ENCODE data around the gene WFIKKN2. TPM values are rescaled to one million over a fixed set of nuclear protein-coding genes. Genes with fewer than 3 reads are reported as not detected.

WFIKKN2 gene
- total and polyA plus RNA-seq, 2 of the 13 experiments (the other 11 are each of a cell fraction or from before 2014, with no cell fraction given): not detected

DNA sequence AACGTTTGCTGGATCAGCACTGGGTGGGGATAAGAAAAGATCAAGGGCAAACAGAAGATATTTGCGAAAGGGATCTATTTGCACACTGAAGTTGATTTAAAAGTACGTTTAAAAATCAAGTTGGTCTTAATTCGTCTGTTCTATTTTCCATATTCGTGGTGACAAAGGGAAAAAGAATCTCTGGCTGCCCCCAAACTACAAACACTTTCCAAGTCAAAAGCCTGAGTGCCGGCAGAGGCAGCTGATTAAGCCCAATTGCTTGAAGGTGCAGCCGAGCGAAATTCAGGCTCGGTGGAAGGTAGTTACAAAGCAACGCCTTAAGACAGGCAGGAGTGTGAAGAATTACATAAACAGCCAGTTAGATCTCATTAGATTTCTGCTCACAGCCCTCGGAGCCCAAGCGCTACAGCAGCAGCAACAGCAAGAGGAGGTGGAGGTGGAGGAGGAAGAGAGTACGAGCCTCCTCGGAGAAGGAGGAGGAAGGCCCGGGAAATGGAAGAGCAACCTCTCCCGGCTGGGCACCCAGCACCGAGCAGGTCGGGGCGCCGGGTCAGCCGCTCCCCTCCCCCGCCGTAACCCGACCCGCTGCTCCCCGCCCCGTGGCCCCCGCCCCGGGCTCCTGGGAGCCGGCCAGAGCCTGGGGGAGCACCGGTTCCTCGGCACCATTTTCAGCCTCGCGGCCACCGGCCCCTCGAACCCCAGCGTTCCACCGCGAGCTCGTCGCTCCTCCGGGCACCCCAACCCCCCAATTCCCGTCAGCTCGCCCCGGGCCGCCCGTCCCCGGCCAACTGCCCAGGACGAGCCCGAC is 29.9 kb downstream of the WFIKKN2 start (continued):
- no peak for TF ChIP-seq SOX13 (IDR thresholded peaks at IDR 0.05)
- TF ChIP-seq SOX13 (CRISPR knock-in tag; conservative IDR thresholded peaks at IDR 0.05 in 1 of 2, IDR thresholded peaks at IDR 0.05 in 1 of 2): peak in 1 of 2 experiments; percentile 15; a peak in 1 of 4 replicates
- TF ChIP-seq, protein P1, sequence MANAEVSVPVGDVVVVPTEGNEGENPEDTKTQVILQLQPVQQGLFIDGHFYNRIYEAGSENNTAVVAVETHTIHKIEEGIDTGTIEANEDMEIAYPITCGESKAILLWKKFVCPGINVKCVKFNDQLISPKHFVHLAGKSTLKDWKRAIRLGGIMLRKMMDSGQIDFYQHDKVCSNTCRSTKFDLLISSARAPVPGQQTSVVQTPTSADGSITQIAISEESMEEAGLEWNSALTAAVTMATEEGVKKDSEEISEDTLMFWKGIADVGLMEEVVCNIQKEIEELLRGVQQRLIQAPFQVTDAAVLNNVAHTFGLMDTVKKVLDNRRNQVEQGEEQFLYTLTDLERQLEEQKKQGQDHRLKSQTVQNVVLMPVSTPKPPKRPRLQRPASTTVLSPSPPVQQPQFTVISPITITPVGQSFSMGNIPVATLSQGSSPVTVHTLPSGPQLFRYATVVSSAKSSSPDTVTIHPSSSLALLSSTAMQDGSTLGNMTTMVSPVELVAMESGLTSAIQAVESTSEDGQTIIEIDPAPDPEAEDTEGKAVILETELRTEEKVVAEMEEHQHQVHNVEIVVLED (CRISPR knock-in tag; IDR thresholded peaks at IDR 0.05; ENCODE audit: borderline replicate concordance): no peak
- no peak for TF ChIP-seq ZNF496 (CRISPR knock-in tag; IDR thresholded peaks at IDR 0.05; ENCODE audit: insufficient replicate concordance)
- TF ChIP-seq GABPB1 (CRISPR knock-in tag; IDR thresholded peaks at IDR 0.05): no peak
- 0 out of 2 replicates have a peak, but pooled peaks have one; percentile 18 for TF ChIP-seq SP140L (CRISPR knock-in tag; IDR thresholded peaks at IDR 0.05; ENCODE audit: borderline replicate concordance)
- TF ChIP-seq, protein P2, sequence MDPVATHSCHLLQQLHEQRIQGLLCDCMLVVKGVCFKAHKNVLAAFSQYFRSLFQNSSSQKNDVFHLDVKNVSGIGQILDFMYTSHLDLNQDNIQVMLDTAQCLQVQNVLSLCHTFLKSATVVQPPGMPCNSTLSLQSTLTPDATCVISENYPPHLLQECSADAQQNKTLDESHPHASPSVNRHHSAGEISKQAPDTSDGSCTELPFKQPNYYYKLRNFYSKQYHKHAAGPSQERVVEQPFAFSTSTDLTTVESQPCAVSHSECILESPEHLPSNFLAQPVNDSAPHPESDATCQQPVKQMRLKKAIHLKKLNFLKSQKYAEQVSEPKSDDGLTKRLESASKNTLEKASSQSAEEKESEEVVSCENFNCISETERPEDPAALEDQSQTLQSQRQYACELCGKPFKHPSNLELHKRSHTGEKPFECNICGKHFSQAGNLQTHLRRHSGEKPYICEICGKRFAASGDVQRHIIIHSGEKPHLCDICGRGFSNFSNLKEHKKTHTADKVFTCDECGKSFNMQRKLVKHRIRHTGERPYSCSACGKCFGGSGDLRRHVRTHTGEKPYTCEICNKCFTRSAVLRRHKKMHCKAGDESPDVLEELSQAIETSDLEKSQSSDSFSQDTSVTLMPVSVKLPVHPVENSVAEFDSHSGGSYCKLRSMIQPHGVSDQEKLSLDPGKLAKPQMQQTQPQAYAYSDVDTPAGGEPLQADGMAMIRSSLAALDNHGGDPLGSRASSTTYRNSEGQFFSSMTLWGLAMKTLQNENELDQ (CRISPR knock-in tag; IDR thresholded peaks at IDR 0.05; ENCODE audit: borderline replicate concordance): no peak
- 0 out of 2 replicates have a peak, but pooled peaks have one; percentile 22 for TF ChIP-seq ELF1 (CRISPR knock-in tag; IDR thresholded peaks at IDR 0.05)
- TF ChIP-seq DDIT3 (CRISPR knock-in tag; IDR thresholded peaks at IDR 0.05): no peak
- TF ChIP-seq NCOA1 (CRISPR knock-in tag; IDR thresholded peaks at IDR 0.05): no peak
- TF ChIP-seq TAF1 (CRISPR knock-in tag; IDR thresholded peaks at IDR 0.05): no peak
- TF ChIP-seq MYNN (CRISPR knock-in tag; IDR thresholded peaks at IDR 0.05; ENCODE audit: low read depth): no peak
- TF ChIP-seq, protein P3, sequence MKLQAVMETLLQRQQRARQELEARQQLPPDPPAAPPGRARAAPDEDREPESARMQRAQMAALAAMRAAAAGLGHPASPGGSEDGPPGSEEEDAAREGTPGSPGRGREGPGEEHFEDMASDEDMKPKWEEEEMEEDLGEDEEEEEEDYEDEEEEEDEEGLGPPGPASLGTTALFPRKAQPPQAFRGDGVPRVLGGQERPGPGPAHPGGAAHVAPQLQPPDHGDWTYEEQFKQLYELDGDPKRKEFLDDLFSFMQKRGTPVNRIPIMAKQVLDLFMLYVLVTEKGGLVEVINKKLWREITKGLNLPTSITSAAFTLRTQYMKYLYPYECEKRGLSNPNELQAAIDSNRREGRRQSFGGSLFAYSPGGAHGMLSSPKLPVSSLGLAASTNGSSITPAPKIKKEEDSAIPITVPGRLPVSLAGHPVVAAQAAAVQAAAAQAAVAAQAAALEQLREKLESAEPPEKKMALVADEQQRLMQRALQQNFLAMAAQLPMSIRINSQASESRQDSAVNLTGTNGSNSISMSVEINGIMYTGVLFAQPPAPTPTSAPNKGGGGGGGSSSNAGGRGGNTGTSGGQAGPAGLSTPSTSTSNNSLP (IDR thresholded peaks at IDR 0.05; ENCODE audit: low read depth, low read length): no peak
- TF ChIP-seq, protein P4, sequence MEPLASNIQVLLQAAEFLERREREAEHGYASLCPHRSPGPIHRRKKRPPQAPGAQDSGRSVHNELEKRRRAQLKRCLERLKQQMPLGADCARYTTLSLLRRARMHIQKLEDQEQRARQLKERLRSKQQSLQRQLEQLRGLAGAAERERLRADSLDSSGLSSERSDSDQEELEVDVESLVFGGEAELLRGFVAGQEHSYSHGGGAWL (CRISPR knock-in tag; IDR thresholded peaks at IDR 0.05): peak; percentile 71; the same call in 1 of the 2 replicates
- TF ChIP-seq, protein P5, sequence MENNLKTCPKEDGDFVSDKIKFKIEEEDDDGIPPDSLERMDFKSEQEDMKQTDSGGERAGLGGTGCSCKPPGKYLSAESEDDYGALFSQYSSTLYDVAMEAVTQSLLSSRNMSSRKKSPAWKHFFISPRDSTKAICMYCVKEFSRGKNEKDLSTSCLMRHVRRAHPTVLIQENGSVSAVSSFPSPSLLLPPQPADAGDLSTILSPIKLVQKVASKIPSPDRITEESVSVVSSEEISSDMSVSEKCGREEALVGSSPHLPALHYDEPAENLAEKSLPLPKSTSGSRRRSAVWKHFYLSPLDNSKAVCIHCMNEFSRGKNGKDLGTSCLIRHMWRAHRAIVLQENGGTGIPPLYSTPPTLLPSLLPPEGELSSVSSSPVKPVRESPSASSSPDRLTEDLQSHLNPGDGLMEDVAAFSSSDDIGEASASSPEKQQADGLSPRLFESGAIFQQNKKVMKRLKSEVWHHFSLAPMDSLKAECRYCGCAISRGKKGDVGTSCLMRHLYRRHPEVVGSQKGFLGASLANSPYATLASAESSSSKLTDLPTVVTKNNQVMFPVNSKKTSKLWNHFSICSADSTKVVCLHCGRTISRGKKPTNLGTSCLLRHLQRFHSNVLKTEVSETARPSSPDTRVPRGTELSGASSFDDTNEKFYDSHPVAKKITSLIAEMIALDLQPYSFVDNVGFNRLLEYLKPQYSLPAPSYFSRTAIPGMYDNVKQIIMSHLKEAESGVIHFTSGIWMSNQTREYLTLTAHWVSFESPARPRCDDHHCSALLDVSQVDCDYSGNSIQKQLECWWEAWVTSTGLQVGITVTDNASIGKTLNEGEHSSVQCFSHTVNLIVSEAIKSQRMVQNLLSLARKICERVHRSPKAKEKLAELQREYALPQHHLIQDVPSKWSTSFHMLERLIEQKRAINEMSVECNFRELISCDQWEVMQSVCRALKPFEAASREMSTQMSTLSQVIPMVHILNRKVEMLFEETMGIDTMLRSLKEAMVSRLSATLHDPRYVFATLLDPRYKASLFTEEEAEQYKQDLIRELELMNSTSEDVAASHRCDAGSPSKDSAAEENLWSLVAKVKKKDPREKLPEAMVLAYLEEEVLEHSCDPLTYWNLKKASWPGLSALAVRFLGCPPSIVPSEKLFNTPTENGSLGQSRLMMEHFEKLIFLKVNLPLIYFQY (CRISPR knock-in tag; IDR thresholded peaks at IDR 0.05; ENCODE audit: borderline replicate concordance): peak; percentile 64; the same call in 1 of the 2 replicates
- peak; percentile 59 for TF ChIP-seq SAP130 (CRISPR knock-in tag; IDR thresholded peaks at IDR 0.05; ENCODE audit: low read depth)
- peak; percentile 46; the same call in 1 of the 2 replicates for TF ChIP-seq NFKB2 (CRISPR knock-in tag; IDR thresholded peaks at IDR 0.05; ENCODE audit: borderline replicate concordance)
- TF ChIP-seq ZEB1 (IDR thresholded peaks at IDR 0.05; ENCODE audit: insufficient replicate concordance, low read depth): peak; percentile 33
